ENCODE data around the gene RHOT2. TPM values are rescaled to one million over a fixed set of nuclear protein-coding genes. Genes with fewer than 3 reads are reported as not detected.

RHOT2 gene
- total and polyA plus RNA-seq, 9 of the 15 experiments (the other 6 are each of a cell fraction or from before 2014, with no cell fraction given), result 5.0 to 373 (median 112) TPM

GRCh38 chr16:637081-638018 is 30.6 kb upstream of the RHOT2 start (continued):
- TF ChIP-seq ELK3 (CRISPR knock-in tag; IDR thresholded peaks at IDR 0.05) (no peak), L3MBTL2 (IDR thresholded peaks at IDR 0.05) (peak; percentile 44; the same call in 1 of the 2 replicates), CBX1 (IDR thresholded peaks at IDR 0.05; ENCODE audit: low read depth) (0 out of 2 replicates have a peak, but pooled peaks have one; percentile 1), CBFB (CRISPR knock-in tag; IDR thresholded peaks at IDR 0.05) (0 out of 2 replicates have a peak, but pooled peaks have one; percentile 45), HMG20A (CRISPR knock-in tag; conservative IDR thresholded peaks at IDR 0.05) (no peak), RAD51 (IDR thresholded peaks at IDR 0.05; ENCODE audit: borderline replicate concordance, low read depth) (peak; percentile 81), ZBTB33 (CRISPR knock-in tag; IDR thresholded peaks at IDR 0.05) (peak; percentile 39; the same call in 1 of the 2 replicates), ARID4B (CRISPR knock-in tag; IDR thresholded peaks at IDR 0.05) (0 out of 2 replicates have a peak, but pooled peaks have one; percentile 53), TFE3 (CRISPR knock-in tag; IDR thresholded peaks at IDR 0.05) (peak; percentile 67)

Measured in K562 (cell line).